Inflammatory macrophage (primary cell): Measurements from ENCODE around the gene HDAC4.
"Not testable (repeated sequence)": the region's sequence is repeated elsewhere in the genome, so short reads cannot be mapped to it uniquely, and the experiment has no call there.

ENCODE experiments used
- DNase-seq, 2 donors: peaks; one replicate each; pipeline ENCODE4 v3.0.0-alpha.2; 2020 to 2022
- total RNA-seq, 18 experiments: gene quantifications; one replicate each; lab custom pipeline; 2026; ENCODE audit warnings: mixed read lengths in 6 of 18, inconsistent platforms in 2 of 18; lab: John Stamatoyannopoulos, UW

The HDAC4 gene
- 6.4 to 69.5 (median 31.3) reads per million in 18 experiments for total RNA-seq

GRCh38 chr2:239400596-239401066, at the start of gene HDAC4:
Gene HDAC4 (minus strand): TSS chr2:239401020. CDS start chr2:239352699, 48,321 bp downstream.
- DNase-seq, result no peak

GRCh38 chr2:239449468-239449867, 48.6 kb upstream of the HDAC4 start:
- not testable (repeated sequence) for DNase-seq

GRCh38 chr2:239445771-239446524, 45.1 kb upstream of the HDAC4 start:
- DNase-seq, result no peak

DNA sequence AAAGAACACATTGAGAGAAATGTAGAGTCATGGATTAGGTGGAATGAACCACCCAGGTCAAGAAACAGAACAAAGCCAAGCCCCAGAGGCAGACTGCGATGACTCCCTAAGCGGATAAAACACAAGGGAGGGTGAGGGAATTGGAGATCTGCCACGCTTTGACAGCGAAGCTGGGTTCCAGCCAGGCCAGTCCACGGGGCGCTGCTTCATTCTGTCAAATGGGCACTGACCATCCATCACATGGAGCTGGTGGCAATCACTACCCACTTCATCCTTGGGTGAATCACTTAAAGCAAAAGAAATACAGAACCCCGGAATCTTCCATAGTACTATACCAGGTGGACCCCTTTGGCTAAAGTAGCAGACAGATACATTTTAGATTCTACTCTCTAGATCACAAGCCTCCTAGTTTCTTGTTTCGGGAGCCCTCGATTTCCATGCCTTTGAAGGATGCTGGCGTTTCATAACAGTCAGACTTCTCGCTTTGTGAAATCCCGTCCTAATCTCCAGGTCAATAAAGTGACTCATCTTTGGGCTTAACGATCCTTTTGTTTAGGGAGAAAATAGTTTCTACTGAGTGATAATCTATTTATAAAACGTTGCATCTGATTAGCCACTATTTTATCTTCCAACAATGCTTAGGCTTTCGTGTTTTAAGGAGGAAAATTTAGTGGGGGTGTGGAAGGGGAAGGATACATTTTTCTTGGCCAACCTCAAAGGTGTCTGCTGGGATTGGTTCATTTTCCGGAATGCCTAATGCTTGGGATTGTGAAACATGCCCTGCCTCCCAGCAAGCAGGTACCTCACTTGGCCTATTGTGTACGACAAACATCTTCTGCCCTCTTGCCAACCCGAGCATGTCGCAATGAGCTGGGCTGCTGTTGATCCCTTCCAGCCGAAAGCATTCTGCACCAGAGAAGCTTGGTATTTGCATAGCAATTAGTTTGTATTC, 44.1 kb upstream of the HDAC4 start:
- DNase-seq, result no peak

- no peak for DNase-seq
These were observed 43.1 kb upstream of the HDAC4 start for GRCh38 chr2:239443666-239444567.

GRCh38 chr2:239443102-239443620, 42.3 kb upstream of the HDAC4 start:
- no peak for DNase-seq

DNA sequence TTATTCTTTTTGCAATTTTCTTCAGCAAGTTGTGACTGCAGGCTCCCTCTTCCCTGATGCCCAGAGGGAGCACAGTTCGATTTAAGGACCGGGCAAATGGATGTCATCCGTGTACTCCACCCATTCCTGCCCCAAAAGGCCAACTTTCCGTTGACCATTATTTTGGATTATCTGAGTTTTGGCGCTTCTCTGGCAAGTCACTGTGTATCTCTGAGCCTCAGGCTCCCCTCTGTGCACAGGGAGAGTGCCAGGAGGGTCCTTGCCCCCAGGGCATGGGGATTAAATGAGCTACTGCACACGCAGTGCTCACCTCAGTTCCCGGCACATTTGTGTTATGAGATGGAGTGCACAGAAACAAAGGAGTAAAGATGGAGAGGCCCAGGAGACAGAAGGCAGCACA, 41.4 kb upstream of the HDAC4 start:
- DNase-seq, result no peak

DNA sequence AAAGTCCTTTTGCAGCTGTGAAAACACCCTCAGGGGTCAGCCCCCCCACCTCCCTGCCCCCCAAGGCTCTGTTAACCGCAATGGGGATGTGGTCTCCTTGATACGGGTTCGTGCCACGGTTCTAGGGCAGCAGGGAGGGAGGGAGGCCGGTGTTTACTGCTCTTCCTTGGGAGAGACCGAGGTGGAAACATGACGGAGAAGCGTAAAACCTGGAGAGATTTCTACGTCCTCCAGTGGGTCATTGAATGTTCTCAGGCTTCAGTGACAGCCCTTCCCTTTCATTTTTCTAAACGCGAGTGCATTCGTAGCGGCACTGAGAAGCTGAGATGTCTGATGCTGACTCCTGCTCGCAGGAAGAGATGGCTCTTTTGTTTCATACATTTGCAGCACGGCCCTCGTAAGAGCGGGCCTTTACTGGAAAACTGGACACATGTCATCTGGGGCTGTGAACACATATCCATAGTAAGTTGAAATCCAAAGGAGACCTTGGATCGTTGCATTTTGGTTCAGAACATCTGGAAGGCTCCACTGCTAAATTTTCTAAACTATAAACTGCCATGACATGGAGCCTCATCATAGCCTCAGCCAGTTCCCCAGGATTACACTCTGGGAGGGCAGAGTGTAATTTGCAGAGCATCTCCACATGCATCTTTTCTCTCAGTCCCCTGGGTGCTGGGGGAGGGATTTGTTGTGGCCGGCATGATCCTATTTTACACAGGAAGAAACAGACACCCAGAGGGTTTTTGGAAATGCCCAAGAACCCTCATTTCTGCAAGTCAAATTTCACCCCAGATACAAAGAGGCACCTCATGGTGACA, 40.6 kb upstream of the HDAC4 start:
- no peak for DNase-seq

- DNase-seq, result no peak
These were observed 39.7 kb upstream of the HDAC4 start for GRCh38 chr2:239440511-239440959.

DNA sequence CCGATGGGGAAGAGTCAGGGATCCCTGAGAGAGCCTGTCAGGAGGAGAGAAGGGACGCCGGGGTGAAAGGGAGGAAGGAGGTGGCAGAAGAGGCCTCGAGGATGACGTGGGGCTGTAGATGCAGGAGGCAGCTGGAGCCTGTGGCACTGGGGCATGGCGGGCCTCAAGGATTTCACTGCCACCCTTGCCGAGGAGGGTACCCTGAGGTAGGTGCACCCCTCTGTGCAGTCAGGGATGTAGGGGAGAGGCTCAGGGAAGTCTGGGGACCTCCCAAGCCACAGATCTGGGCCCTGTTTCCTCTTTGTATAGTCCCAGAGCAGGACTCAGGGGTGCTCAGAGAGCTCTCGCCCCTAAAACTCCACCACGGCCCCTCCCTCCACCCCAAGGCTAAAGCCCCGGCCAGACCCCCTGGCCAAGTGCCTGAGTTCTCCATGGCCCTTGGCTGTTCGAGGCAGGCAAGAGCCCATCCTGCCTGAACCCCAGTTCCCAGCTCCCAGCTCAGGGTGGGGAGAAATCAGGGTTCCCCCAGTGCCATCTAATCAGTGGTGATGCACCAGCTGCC, 39.0 kb upstream of the HDAC4 start:
- DNase-seq, result no peak

DNA sequence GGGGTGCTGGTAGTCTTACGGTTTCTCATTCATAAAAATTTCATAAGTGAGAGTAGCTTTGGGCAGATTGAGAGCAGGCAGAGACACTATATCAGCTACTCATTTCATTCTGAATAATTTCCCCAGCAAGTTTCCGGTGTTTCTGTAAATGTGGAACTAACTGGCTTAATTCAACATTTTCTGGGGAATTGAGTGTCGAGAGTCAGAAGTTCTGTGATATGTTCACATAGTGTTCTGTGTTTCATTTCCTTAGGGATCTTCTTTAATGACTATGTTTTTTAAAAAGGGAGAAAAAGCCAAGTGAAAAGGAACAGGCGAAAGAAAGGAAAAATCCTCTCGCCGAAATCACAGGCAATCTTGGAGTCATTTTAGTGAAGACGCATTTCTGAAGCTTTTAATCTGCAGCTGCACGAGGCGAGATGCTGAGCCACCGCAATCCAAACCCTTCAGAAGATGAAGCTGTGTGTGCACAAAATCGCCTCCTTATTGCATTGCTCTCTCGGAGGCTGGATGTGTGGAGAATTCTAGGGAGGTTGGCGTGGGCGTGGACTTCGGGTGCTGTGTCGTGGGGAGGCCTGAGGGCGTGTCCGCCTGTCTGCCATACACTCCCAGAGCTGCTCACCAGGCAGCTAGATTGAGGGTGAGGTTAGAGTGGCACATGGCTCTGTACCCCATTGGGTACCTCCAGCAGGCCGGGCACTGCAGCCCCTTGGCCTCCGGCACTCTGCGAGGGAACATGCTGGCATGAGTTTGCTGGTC, 38.4 kb upstream of the HDAC4 start:
- DNase-seq, result peak; percentile 41 to 65

GRCh38 chr2:239438368-239438767, 37.5 kb upstream of the HDAC4 start:
- DNase-seq, result no peak

DNA sequence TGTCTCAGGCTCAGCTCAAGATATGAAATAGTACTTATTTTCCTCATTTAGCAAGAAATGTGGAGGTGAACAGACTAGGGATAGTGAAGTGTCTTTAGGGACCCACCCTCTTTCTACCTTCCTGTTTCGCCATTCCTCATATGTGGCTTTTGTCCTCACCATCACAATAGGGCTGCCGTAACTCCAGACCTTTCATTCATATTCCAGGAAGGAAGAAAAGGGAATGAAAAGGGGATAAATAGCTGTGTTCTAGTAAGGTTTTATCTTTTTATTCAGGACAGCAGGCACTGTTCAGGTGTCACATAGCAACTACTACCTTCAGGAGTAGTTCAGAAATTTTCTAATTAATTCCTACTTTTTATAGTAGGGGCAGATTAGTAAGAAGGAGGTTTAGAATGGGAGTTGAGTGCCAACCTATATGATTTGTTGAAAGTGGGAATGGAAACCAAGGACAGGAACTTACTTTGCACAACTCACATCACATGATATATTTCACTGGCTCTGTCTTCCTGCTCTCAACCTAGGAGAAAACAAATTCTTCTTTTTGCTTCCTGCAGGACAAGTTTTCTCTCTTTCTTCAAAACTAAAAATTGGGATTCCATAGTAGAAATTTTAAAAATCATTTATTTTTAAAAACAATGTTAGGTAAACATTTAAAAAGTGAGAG, 36.0 kb upstream of the HDAC4 start:
- peak; percentile 54 to 59 for DNase-seq

GRCh38 chr2:239436076-239436475, 35.3 kb upstream of the HDAC4 start:
- DNase-seq, result no peak

GRCh38 chr2:239433777-239434403, 33.1 kb upstream of the HDAC4 start:
- no peak for DNase-seq

DNA sequence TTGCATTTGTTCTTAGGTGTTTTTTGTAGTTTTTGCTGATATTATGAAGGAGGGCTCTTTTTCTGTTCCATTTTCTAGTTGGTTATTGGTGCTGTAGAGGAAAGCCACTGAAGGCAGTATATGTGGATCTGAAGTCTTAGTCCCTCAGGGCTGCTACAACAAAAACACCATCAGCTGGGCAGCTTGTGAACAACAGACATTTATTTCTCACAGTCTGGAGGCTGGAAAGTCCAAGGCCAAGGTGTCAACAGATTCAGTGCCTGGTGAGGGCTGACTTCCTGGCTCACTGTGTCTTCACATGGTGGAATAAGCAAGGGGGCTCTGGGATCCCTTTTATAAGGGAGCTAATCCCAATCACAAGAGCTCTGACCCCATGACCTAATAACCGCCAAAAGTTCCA, 31.4 kb upstream of the HDAC4 start:
- DNase-seq, result no peak

GRCh38 chr2:239431536-239431935, 30.7 kb upstream of the HDAC4 start:
- no peak for DNase-seq

DNA sequence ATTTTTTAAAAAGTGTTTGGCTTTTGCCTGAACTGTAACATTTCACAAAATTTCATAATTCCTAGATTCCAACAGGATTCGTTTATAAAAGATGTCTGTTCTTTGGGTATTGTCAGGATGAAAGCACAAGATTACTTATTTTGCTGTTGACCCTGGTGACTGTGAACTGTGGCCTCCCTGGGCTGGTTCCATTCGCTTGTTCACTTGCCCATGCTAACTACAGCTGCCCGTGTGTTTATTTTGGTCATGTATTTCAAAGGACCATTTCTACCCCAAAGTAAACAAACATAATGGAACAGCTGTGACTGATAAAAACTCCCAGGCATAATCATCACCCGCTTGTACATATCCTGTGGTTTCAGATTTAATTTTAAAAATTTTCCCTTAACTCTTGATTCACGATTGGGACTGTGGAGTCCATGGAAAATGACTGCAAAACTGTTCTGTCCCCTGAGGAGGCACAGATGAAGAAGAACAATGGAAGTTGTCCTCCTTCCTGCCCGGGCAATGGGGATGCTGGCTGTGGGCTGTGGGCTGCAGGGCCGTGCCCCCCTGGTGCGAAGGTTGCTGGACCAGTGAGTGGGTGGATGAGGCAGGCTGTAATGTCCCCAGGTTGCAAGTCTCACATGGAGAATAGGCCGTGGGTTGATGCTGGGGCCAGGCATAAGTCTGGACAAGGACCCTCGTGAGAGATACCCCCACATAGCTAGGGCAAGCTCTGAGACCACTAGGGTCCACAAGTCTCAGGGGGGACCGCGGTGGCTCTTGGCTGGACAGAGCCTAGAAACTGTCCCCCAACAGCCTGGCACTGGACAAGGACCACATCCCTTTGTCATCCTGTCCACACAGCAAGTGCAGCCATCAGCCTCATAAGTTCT, 28.9 kb upstream of the HDAC4 start:
- no peak for DNase-seq
